ENCODE measurements around the gene CLK2.

The CLK2 gene

GRCh38 chr1:155285631-155286044, 12.3 kb upstream of the CLK2 start:
- H3K4me3 ChIP-seq (ENCODE audit: low read depth, low read length): no peak overlapping the region
- no peak for TF ChIP-seq CTCF (IDR thresholded peaks at IDR 0.05; ENCODE audit: borderline replicate concordance, insufficient read depth, low read depth, low read length)

- H3K4me3 ChIP-seq (ENCODE audit: low read depth, low read length): no peak overlapping the region
- no peak for TF ChIP-seq CTCF (IDR thresholded peaks at IDR 0.05; ENCODE audit: borderline replicate concordance, insufficient read depth, low read depth, low read length)
Observed at GRCh38 chr1:155285063-155285462, 11.8 kb upstream of the CLK2 start.

GRCh38 chr1:155284476-155284875, 11.2 kb upstream of the CLK2 start:
- H3K4me3 ChIP-seq (ENCODE audit: low read depth, low read length): no peak overlapping the region
- no peak for TF ChIP-seq CTCF (IDR thresholded peaks at IDR 0.05; ENCODE audit: borderline replicate concordance, insufficient read depth, low read depth, low read length)

GRCh38 chr1:155282488-155283091, 9.3 kb upstream of the CLK2 start:
- no peak overlapping the region for H3K4me3 ChIP-seq (ENCODE audit: low read depth, low read length)
- no peak for TF ChIP-seq CTCF (IDR thresholded peaks at IDR 0.05; ENCODE audit: borderline replicate concordance, insufficient read depth, low read depth, low read length)

- H3K4me3 ChIP-seq (ENCODE audit: low read depth, low read length): no peak overlapping the region
- no peak for TF ChIP-seq CTCF (IDR thresholded peaks at IDR 0.05; ENCODE audit: borderline replicate concordance, insufficient read depth, low read depth, low read length)
Observed at GRCh38 chr1:155279268-155279667, 6.0 kb upstream of the CLK2 start.

GRCh38 chr1:155278689-155279160, 5.4 kb upstream of the CLK2 start:
- H3K4me3 ChIP-seq (ENCODE audit: low read depth, low read length): peak overlapping the region; percentile 64
- TF ChIP-seq CTCF (IDR thresholded peaks at IDR 0.05; ENCODE audit: borderline replicate concordance, insufficient read depth, low read depth, low read length): no peak

- peak; percentile 51 for TF ChIP-seq CTCF (IDR thresholded peaks at IDR 0.05; ENCODE audit: borderline replicate concordance, insufficient read depth, low read depth, low read length)
- H3K4me3 ChIP-seq (ENCODE audit: low read depth, low read length): peak overlapping the region; percentile 64
Observed at GRCh38 chr1:155277902-155278688, 4.8 kb upstream of the CLK2 start.

Data from GM12875 (cell line).